ENCODE data around the gene FOLR1. TPM values are rescaled to one million over a fixed set of nuclear protein-coding genes. Genes with fewer than 3 reads are reported as not detected.

The FOLR1 gene
- total and polyA plus RNA-seq, 10 of the 15 experiments (the other 5 are each of a cell fraction or from before 2014, with no cell fraction given) = not detected

GRCh38 chr11:72160319-72160718 lies 31.6 kb upstream of the FOLR1 start:
- H3K79me2 ChIP-seq (ENCODE audit: control insufficient read depth, insufficient read depth, low read length) = no peaks in the 10 kb centered on the region
- BruUV-seq (replicated peaks) = no TSS peak
- no peaks in the 10 kb centered on the region for H3K27me3 ChIP-seq (replicated peaks in 1 of 2; ENCODE audit: control insufficient read depth in 2 of 2, insufficient read depth in 2 of 2, low read length in 1 of 2)
- FAIRE-seq (no peak), ATAC-seq (no peak), DNase-seq (ENCODE audit: low read depth, low spot score) (no peak)
- ChIA-PET CTCF (interaction anchor here (0.7 to 1.3 kb wide), 2 partner anchors 17 to 69 kb away, joined by 3 to 4 read pairs; no protein-coding TSS in a partner anchor), POLR2A (no interaction called here), RAD21 (ENCODE audit: unreplicated experiment) (interaction anchor here (1.3 kb wide), 1 partner anchor 16 kb away, joined by 3 read pairs; no protein-coding TSS in a partner anchor), SMC1A (ENCODE audit: uncharacterized antibody, unreplicated experiment) (interaction anchor here (0.5 kb wide), 1 partner anchor 15 kb away, joined by 3 read pairs; no protein-coding TSS in a partner anchor)
- H3K27ac ChIP-seq (ENCODE audit: control insufficient read depth, insufficient read depth) = no peak overlapping the region
- intact Hi-C loops (cut with micrococcal nuclease; ENCODE audit: unreplicated experiment) (no loop called here), in situ Hi-C loops (cut with MboI) (no loop called here)
- H3K4me3 ChIP-seq = no peak overlapping the region
- no peaks in the 10 kb centered on the region for H4K20me1 ChIP-seq (ENCODE audit: control insufficient read depth, insufficient read depth)
- no peaks in the 10 kb centered on the region for H3K9me3 ChIP-seq (replicated peaks; ENCODE audit: control insufficient read depth, insufficient read depth, low read length)
- no peaks in the 10 kb centered on the region for H3K4me1 ChIP-seq (ENCODE audit: control insufficient read depth, insufficient read depth, low read length)
- H3K36me3 ChIP-seq (ENCODE audit: control insufficient read depth in 2 of 2, insufficient read depth in 2 of 2, low read length in 1 of 2) = no peaks in the 10 kb centered on the region
- no peak overlapping the region for H2AFZ ChIP-seq (ENCODE audit: control insufficient read depth, low read depth, low read length)
- H3K9ac ChIP-seq (ENCODE audit: control insufficient read depth, insufficient read depth, low read length) = no peak overlapping the region
- 25% methylated on average over 2 of the region's 2 CpGs for WGBS (ENCODE audit: insufficient coverage, insufficient replicate concordance, low lambda C conversion rate, missing lambda C conversion rate)
- no peak overlapping the region for H3K4me2 ChIP-seq (ENCODE audit: control insufficient read depth, insufficient read depth)
- TF ChIP-seq BMI1 (IDR thresholded peaks at IDR 0.05; ENCODE audit: borderline replicate concordance) = no peak
- no peak for TF ChIP-seq NRF1 (conservative IDR thresholded peaks at IDR 0.05; ENCODE audit: low read depth, low read length)
- no peak for TF ChIP-seq USF2 (IDR thresholded peaks at IDR 0.05; ENCODE audit: borderline replicate concordance, low read depth, low read length)
- no peak for TF ChIP-seq MYB (IDR thresholded peaks at IDR 0.05; ENCODE audit: borderline replicate concordance, low read depth, low read length)
- no peak for TF ChIP-seq PRDM15 (CRISPR knock-in tag; IDR thresholded peaks at IDR 0.05)
- TF ChIP-seq SKIL (IDR thresholded peaks at IDR 0.05; ENCODE audit: low read depth, poor library complexity, severe bottlenecking) = no peak
- no peak for TF ChIP-seq ASH2L (IDR thresholded peaks at IDR 0.05; ENCODE audit: borderline replicate concordance, low read depth)
- no peak for TF ChIP-seq HSF1 (IDR thresholded peaks at IDR 0.05; ENCODE audit: low read depth, low read length)
- TF ChIP-seq CBX5 (IDR thresholded peaks at IDR 0.05; ENCODE audit: low read depth) = no peak
- TF ChIP-seq TCF7 (IDR thresholded peaks at IDR 0.05; ENCODE audit: borderline replicate concordance) = no peak
- no peak for TF ChIP-seq EZH2 (IDR thresholded peaks at IDR 0.05; ENCODE audit: borderline replicate concordance, control insufficient read depth, low read depth, low read length)
- no peak for TF ChIP-seq CREB1 (IDR thresholded peaks at IDR 0.05; ENCODE audit: low read depth)
- no peak for TF ChIP-seq SREBF1 (IDR thresholded peaks at IDR 0.05; ENCODE audit: low read length)
- TF ChIP-seq NBN (IDR thresholded peaks at IDR 0.05) = no peak
- TF ChIP-seq JUNB (IDR thresholded peaks at IDR 0.05) = no peak
- TF ChIP-seq LARP7 (IDR thresholded peaks at IDR 0.05) = no peak
- TF ChIP-seq MYC (IDR thresholded peaks at IDR 0.05; ENCODE audit: insufficient read depth, insufficient read length, insufficient replicate concordance, low read length, severe bottlenecking) = no peak
- no peak for TF ChIP-seq CHD4 (IDR thresholded peaks at IDR 0.05)
